Glutamatergic neuron (in vitro differentiated cells): ENCODE data around the gene CYGB. TPM values are rescaled to one million over a fixed set of nuclear protein-coding genes. Genes with fewer than 3 reads are reported as not detected.

Experiments used
- DNase-seq: peaks from one replicate; pipeline ENCODE4 v3.0.0; 2022
- H3K27ac Mint-ChIP-seq: one replicate; pipeline ENCODE4 v1.8.0; 2020; ENCODE audit warnings: mild to moderate bottlenecking, mixed read lengths, inconsistent platforms; ENCODE audit not compliant: unreplicated experiment
- H3K27me3 Mint-ChIP-seq: one replicate; pipeline ENCODE4 v1.8.0; 2020; ENCODE audit warnings: mild to moderate bottlenecking, moderate library complexity, mixed read lengths, inconsistent platforms; ENCODE audit not compliant: unreplicated experiment
- H3K36me3 Mint-ChIP-seq: one replicate; pipeline ENCODE4 v1.8.0; 2020; ENCODE audit warnings: mild to moderate bottlenecking, mixed read lengths, inconsistent platforms; ENCODE audit not compliant: unreplicated experiment
- H3K4me1 Mint-ChIP-seq: one replicate; pipeline ENCODE4 v1.8.0; 2020; ENCODE audit warnings: mild to moderate bottlenecking, low read depth, mixed read lengths, inconsistent platforms; ENCODE audit not compliant: unreplicated experiment
- H3K4me3 Mint-ChIP-seq: one replicate; pipeline ENCODE4 v1.8.0; 2020; ENCODE audit warnings: mild to moderate bottlenecking, mixed read lengths, inconsistent platforms; ENCODE audit not compliant: unreplicated experiment
- H3K9me3 Mint-ChIP-seq: one replicate; pipeline ENCODE4 v1.8.0; 2020; ENCODE audit warnings: mild to moderate bottlenecking, moderate library complexity, mixed read lengths, inconsistent platforms; ENCODE audit not compliant: unreplicated experiment
- CTCF ChIP-seq: fragments of 200-600 bp; sonication (generic); IDR thresholded peaks from one replicate; pipeline ENCODE4 v1.5.0; 2021; ENCODE audit not compliant: partially characterized antibody, unreplicated experiment
- total RNA-seq: library from RNA; stranded (reverse); fragmentation: NEBNext Ultra II Directional; extraction: Animal tissue kit (Norgen Biotek cat#: 25700); gene quantifications from one replicate; pipeline ENCODE4 v1.2.1, GENCODE V29; 2021; ENCODE audit not compliant: unreplicated experiment

Gene CYGB
- total RNA-seq, 1 donor from 2014 or later, result 20.4 TPM

GRCh38 chr17:76545918-76546555, 8.5 kb upstream of the CYGB start:
- TF ChIP-seq CTCF, result no peak
- Mint-ChIP-seq H3K4me3 (no peak overlapping the region), H3K4me1 (peaks cover 37% of the 10 kb centered on the region), H3K27ac (no peak overlapping the region), H3K9me3 (peaks cover 17% of the 10 kb centered on the region), H3K27me3 (peaks cover 15% of the 10 kb centered on the region), H3K36me3 (no peaks in the 10 kb centered on the region)
- DNase-seq, result no peak

- no peaks in the 10 kb centered on the region for H3K36me3 Mint-ChIP-seq
- peak overlapping the region; percentile 93 for H3K27ac Mint-ChIP-seq
- DNase-seq, result no peak
- peak overlapping the region; percentile 81 for H3K4me3 Mint-ChIP-seq
- no peak for TF ChIP-seq CTCF
- H3K4me1 Mint-ChIP-seq, result peaks cover 39% of the 10 kb centered on the region
- peaks cover 17% of the 10 kb centered on the region for H3K9me3 Mint-ChIP-seq
- peaks cover 15% of the 10 kb centered on the region for H3K27me3 Mint-ChIP-seq
Observed at GRCh38 chr17:76544546-76545365, 7.2 kb upstream of the CYGB start.

- TF ChIP-seq CTCF, result no peak
- H3K27me3 Mint-ChIP-seq, result peaks cover 17% of the 10 kb centered on the region
- H3K4me3 Mint-ChIP-seq, result peak overlapping the region; percentile 81
- peak overlapping the region; percentile 93 for H3K27ac Mint-ChIP-seq
- DNase-seq, result peak; percentile 63
- peaks cover 18% of the 10 kb centered on the region for H3K9me3 Mint-ChIP-seq
- peaks cover 46% of the 10 kb centered on the region for H3K4me1 Mint-ChIP-seq
- H3K36me3 Mint-ChIP-seq, result peaks cover 5% of the 10 kb centered on the region
Observed at GRCh38 chr17:76543826-76544545, 6.5 kb upstream of the CYGB start.

GRCh38 chr17:76543482-76543825, 5.9 kb upstream of the CYGB start:
- Mint-ChIP-seq H3K4me1 (peaks cover 50% of the 10 kb centered on the region), H3K27me3 (peaks cover 18% of the 10 kb centered on the region), H3K9me3 (peaks cover 18% of the 10 kb centered on the region), H3K36me3 (peaks cover 5% of the 10 kb centered on the region), H3K27ac (peak overlapping the region; percentile 93), H3K4me3 (peak overlapping the region; percentile 81)
- DNase-seq, result no peak
- TF ChIP-seq CTCF, result no peak
